ENCODE measurements around the gene IFFO2.
A peak's percentile ranks its signal among the peaks of the same experiment; 100 is the strongest.

The IFFO2 gene

DNA sequence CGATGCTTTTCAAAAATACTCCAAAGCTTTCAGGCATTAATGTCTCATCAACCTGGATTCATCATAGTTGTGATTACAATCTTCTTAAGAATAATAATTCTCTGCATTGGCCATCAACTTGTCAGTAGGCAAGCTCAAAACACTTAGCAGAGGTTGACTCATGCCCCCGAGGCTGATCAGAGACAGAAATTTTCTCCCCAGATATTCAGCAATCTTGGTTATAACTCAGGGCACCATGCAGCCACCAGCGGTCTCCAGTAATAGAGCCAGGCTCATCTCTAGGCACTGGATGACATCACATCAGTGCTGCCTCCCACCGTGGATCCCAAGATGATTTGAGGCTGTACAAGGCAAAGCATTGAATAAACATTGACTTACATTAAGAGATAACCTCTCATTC lies 14.3 kb upstream of the IFFO2 start:
- no peak for DNase-seq

DNA sequence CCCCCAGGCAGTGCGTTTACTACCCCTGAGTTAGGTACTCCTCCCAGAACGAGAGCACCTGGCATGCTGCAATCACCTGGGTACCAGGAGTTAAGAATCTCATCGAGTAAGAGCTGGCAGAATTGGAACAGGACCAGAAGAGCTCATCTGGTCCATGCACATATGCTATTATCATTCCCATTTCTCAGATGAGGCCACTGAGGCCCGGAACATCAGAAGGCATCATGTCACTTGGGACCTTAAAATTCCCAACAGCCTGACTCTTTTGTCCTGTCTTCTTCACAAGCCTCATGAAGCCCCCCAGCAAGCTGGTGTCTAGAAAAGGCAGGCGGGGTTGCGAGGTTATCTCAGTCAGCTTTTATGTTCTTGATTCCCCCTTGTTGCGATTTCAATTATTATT lies 13.9 kb upstream of the IFFO2 start:
- no peak for DNase-seq

DNA sequence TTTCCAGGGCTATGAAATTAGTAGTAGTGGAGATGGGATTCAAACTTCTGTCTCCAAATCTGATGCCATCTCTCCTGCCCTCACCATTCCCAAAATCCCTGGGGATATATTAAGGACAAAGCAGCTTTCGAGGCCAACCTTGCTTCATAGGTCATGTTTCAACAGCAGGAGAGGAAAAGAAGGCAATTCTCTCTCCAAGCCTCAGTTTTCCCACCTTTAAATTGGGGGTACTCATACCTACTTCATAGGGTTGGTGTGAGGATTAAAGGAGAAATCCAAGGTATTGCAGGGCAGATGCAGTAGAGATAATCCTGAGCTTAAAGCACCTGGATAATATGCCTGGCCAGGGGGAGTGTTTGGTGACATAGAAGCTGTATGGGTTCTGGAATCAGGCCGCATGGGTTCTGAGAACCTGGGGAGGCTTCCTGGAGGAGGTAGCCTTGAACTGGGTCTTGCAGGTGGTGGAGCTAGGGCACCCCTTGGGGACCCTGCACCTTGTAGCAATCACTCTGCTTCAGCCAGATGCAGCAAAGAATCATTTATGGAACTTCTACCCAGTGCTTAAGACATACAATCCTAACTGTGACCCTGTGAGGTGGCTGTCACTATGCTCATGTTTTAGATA lies 10.7 kb upstream of the IFFO2 start:
- no peak for DNase-seq

DNA sequence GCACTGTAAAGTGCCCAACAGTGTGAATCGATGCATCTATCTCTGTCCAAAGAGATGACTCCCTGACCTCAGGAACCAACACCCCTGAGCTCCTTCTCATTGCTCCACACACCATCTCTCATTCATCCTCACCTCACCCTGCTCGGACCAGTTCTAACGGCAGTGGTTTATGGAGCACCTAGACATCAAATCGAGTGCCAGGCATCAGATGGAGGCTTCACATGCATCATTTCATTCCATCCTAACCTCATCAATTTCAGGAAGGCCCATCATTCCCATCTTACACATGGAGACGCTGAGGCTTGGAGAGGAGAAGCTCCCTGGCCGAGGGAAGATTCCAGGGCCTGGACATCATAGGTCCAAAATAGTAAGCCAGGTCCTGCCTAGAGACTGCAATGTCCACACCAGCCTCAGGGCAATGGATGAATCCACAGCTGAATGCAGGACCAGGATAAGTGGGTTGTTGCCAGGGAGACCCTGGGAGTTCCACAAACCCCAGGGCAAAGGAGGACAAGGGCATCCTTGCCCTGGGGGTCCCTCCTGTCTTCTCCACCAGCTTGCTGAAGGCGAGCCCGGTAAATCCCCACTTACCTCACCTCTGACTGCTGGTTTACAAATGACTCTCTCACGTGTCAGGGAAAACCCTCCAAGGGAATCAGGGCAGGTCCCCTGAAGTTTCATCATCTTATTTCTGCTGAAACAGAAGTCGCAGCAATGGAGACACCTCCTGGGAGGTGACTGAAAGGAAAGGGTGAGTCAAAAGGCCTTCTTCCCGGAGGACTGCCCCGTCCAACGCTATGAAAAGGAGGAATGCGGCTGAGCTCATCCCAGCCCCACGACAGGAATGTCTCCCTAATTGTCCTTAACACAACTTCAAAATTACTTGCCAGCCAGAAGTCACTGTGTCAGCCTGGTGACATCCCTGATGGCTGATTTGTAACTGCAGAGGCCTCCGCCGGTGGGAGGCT lies 9.0 kb upstream of the IFFO2 start:
- no peak for DNase-seq

DNA sequence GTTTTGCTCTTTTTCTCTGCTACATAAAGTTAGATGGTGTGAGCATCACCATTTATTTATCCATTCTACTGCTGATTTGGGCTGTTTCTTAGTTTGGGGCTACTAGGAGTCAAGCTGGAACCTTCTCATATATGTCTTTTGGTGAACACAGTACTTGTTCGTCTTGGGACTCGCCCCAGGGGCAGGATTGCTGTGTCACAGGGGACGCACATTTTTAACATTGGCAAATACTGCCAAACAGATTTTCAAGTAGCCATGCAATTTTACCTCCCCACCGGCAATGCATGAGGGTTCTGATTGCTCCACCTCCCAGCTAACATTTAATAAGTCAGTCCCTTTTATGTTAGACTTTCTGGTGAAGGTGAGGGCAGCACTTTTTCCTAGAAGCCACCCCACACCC lies 7.5 kb upstream of the IFFO2 start:
- DNase-seq = no peak

DNA sequence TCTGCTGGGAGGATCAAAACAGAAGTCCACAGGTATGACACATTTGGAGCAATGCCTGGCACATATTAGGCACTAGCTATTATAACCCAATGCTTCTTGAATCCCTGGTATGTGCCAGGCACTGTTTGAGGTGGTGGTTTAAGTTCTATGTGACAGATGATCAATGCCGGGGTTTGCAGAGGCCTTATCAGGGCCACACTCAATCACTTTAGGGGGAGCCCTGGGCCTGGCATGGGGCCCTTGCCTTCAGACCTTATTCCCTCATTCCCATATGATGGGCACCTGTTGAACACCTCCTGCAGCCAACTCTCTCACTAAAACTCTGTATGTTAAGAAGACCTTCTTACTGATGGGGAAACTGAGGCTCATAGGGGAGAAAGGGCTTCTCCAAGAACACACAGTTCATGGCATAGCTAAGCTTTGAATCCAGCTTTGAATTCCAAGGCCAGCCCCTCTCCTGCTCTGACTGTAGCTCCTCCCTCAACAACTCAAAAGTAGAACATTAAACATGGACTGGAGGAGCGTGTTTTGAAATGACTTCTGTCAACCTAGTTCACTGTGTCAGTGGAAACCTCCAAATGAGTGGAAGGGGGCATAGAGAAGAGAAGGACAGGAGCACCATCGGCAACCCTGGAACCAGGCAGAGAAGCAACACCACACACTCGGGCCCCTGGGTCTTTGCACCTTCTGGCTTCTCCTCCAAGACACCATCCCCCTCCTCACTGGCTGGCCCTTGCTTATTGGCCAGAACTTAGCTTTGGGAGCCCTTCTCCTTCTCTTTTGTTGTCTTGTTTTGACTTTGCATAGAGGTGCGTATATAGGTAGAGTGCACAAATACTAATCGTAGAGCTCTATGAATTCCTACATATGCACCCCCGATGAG lies 6.6 kb upstream of the IFFO2 start:
- no peak for DNase-seq

DNA sequence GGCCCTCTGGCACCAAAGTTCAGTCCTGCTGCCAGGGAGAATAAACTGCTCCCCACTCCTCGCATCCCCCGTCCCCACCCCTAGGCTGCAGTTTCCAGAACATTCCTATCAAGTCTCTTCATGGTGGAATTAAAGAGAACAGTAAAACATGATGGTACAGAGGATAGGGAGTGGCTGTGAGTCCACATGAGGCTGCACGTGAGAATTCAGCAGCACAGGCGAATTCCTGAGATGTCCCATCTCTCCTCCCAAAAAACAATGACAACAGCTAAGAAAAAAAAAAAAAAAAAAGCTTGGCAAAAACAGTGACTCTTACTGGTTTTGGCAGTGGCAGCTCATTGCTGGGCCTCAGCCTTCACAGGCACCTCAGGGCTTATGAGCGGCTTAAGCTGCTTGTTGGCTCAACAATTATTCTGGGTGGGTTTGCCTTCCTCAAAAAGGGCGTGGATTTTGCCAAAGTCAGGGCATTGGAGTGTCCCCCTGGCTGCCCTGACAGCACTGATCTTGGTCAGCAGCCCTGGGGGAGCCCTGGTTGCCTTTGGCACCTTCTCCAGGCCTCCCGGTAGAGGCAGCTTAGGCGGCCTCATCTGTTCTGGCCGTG lies 5.7 kb upstream of the IFFO2 start:
- no peak for DNase-seq

DNA sequence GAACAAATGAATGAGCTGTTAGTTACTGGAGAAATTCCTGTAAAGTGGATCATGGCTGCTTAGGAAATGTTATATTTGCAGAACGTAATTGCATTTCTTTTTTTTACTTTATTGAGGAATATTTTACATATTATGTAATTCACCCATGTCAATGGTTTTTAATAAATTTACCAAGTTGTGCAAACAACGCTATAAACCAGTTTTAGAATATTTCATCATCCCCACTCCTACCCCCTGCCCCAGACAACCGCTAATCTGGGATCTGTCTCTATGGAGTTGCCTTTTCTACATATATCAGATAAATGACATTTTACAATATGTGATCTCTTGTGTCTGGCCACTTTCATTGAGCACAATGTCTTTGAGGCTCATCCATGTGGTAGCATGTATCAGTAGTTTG lies 4.3 kb upstream of the IFFO2 start:
- no peak for DNase-seq

DNA sequence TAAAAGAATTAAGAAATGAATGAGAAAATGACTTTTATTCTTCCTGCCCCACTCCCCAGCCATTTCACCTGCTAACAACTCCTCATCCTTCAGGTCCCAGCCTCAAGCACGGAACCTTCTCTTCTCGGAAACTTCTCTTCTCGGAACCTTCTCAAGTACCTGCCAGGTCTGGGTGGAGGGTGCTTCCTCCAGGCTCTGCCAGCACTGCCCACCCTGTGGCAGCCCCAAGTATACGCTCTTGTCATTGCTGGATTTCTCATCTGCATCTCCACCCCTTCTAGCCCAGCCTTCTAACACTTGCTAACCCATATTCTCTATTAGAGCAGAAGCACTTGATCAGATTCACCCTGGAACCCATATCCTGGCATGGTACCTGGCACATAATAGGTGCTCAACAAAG lies 3.9 kb upstream of the IFFO2 start:
- DNase-seq = no peak

DNA sequence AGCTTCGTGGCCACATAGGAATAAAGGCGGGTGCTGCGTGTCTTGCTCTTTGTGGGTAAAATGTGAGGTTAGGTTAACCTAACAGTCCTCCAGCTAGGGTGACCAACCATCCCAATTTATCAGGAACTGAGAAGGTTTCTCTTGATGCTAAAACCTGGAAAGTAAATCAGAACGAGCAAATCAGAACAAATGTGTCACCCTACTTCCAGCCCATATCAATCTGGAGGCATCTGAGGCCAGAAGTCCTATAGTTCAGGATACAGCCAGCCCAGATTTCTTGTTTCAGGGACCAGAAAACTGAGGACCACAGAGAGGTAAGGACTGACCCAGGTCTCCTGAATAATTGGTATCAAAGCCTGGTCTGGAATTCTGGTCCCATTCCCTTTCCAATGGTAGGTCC lies 3.1 kb upstream of the IFFO2 start:
- no peak for DNase-seq

DNA sequence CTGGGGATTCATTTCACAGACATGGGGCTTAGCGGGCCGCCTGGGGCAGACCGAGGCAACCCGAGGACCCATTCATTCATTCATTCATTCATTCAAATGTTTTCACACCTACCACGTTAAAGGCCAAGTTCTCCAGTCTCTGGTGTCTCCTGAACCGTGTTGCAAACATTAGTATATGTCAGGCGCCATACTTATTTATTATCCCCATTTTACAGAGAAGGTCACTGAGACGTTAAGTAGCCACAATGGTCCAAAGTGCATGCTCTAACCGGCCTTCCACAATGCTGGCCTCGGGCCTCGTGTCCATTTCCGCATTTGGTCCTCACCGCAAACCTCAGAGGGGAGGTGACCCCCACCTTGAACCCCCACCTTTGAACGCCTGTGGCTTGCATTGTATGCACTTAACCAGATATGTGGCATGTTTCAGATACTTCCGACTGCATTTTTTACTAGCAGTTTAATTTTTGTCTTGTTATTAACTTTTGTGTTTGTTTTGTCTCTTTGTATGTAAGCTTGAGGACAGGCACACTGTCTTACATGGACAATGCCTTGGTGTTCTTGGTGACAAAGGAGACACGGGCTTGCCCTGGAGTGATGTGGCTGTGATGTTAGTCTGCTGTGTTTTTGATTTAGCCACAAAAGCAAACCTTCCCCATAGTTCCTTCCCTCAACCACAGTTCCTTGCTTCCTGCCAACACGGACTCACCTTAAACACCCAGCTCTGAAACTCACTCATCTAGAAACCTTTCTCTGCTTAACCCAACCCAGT lies 1.2 kb upstream of the IFFO2 start:
- DNase-seq = no peak

DNA sequence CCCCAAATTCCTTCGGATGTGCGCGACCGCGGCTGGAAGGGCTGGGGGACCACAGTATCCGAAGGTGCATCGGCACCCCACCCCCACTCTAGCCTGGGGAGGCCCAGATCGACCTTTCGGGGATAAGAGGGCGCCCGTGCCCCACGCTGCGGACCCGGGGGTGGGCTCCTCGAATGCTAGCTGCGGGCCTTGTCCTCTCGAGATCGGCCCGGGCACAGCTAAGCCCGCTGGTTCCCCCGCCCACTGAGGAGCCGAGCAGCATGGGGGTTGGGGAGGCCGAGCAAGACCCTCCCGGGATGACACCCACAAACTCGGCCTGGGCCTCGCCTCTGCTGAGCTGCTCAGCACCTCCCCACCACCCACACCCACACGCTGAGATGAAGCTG lies 653 bp upstream of the IFFO2 start:
- no peak for DNase-seq

DNA sequence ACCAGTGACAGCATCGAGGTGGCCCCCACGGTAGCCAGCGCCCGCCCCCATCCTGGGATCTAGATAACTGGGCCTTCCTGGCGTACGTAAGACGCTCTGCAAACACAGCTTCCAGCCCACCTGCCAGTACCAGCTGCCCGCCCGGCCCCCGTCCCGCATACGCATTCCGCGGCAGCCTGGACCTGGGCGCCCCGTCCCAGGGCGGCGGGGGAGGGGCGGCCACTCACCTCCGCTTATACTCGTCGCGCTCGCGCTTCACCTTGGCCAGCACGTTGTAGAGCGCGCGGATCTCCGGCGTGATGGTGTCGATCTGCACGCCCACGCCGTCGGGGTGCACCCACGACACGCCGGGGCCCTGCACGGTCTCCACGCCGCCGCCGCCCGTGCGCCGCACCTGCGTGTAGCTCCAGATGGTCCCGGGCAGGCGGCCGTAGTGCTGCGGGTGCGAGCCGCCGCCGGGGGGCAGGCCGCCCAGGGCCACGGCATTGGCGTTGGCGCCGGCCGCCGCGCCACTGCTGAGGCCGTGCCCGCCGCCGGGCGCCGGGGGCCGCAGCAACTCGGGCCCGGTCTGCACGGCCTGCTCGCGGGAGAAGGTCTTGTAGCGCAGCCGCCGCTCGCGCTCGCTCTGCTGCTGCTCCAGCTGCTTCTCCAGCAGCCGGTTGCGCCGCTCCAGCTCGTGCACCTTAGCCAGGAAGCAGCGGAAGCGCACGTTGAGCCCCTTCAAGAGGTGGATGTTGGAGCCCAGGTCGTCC lies 859 bp downstream of the IFFO2 start:
- DNase-seq = peak; percentile 49

DNA sequence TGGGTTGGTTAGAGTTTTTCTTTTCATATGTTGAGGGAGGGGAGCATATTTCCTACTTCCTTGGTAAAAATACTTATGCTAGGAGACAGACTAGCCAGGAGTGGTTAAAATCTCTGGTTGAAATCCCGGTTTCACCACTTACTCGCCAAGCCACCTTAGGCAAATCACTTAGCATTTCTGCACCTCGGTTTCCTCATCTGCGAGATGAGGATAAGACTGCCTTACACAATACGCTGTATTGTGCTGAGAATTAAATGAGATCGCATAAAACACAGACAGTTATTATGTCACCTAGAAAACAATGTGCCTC lies 1.4 kb downstream of the IFFO2 start:
- DNase-seq = no peak

DNA sequence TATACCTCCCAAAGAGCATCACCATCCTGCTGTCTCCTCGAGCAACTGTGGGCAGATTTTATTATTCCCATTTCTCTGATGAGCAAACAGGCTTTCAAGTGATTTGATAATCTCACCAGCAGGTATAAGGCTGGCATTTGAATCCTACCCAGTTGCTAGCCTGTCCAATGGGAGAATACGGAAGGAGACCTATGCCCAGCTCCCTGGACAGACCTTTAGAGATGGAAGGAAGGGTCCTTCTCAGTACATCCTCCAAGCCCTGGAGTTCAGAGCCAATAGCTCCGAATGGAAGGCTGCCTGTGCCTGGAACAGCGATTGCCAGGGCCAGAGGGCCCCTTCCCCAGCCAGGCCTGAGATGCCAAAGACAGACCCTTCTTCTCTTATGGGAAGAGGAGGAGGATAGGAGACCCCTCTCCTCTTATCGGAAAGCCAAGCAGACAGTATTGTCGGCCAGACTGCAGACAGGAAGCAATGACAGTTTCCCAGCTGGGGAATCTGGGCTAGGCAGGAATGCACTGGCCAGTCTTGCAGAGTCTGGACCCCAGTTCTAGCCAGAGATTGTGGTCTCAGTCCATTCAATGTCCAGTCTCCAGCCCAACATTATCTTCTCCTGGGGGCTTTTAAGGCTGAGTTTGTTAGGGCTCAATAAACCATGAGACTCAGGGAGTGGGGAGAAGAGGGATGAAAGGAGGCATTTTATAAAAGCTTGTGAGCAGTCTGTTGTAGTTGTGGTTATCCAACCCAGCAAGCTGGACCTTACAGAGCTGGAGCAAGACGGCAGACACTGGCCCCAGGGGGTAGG lies 2.0 kb downstream of the IFFO2 start:
- no peak for DNase-seq

DNA sequence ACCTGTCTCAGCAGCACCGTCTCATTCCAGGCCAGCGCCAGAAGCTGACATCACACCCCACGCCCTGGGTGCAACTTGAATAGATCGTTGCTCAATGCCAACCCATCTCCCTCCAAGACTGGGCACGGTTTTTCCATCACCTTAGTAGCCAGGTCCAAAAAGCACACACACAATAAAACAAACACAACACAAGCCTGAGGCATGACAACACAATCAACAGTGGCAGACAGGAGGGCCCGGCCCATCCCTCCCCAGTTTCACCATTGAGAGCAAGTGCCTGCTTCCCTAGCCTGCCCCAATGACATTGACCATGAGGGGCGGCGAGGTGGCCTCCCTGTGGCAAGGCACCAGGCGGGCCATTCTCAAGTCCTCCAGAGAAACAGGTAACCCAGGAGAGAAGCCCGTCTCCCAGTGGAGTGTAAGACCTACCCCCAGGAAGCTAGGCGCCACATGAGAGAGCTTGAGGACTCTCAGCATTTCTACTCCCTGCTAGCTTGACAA lies 2.7 kb downstream of the IFFO2 start:
- DNase-seq = no peak

DNA sequence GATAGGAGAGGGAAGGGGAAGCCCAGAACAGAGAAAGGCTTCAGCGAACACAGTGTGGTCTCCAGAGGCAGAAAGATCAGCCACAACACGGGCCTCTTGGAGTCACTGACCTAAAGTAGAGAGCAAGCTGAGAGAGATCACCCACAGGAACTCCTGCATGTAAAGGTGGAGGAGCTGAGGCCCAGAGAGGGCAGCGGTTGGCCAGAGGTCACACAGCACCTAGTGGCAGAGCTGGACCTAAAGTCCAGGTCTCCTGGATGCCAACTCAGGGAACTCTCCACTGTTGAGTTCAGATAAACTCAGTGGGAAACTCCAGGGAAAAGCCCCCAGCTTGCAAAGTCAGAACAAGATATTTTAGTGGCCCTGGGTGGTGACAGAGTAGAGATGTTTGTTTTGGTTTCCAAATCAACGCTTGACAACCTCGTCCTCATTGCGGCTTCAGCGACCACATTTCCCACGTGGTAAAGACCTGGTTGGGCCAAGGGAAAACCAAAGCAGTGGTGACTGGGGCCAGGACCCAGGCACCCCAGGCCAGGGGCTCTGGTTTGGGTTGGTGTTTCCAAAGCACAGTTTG lies 4.6 kb downstream of the IFFO2 start:
- peak; percentile 86 for DNase-seq

DNA sequence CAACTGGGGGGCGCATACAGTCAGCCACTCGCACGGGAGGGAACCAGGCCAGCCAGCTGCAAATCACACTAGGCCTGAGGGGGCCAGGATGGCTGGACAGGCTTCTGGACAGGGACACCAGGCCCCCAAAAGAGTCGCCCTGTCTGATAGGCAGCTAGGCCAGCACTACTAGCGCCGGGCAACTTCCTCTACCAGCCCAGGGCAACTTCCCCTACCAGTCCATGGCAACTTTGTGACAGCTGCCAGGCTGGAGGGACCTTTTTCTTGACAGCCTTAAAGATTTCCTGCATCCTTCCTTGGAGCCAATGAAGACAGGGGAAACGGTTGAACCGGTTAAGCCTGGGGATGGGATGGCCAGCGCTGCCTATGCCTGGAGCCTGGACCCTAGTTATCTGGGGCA lies 5.1 kb downstream of the IFFO2 start:
- peak; percentile 54 for DNase-seq

DNA sequence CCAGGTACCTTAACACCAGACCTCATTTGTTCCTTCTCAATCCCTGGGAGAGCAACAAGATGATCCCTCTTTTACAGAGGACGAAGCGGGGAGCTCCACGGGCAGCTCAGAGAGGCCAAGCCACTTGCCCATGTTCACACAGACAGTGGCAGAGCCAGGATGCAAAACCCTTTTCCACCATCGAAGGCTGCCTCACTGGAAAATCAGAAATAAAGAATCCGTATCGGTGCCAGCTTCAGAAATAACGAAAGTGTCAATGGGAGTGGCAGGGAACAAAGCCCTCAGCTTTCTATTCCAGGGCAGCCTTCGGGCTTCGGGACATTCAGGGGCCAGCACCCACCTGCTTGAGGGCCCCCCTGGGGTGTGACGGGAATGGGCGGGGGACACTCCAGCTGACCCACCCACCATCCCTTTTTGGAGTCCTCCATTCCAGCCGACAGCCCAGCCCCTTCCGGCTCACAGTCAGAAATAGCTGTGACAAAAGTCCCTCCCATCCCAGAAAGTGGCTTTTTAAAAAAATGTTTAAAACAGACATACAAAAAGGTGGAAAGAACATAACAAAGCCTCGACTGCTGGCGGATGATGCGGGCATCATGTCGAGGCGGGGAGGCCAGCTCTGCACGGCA lies 6.0 kb downstream of the IFFO2 start:
- DNase-seq = peak; percentile 56

Measured in CD4-positive, alpha-beta T cell treated with Interferon gamma for 1 hour (primary cell).